H9 (cell line): ENCODE measurements around the gene LIMS2. TPM values are rescaled to one million over a fixed set of nuclear protein-coding genes. Genes with fewer than 3 reads are reported as not detected.

ENCODE experiments used
- DNase-seq: peaks from one replicate; pipeline ENCODE4 v3.0.0-alpha.2; 2017
- H2AFZ ChIP-seq: one replicate; pipeline ENCODE4 v1.6.1; 2013; ENCODE audit warnings: mild to moderate bottlenecking, low read length, control low read depth, moderate library complexity
- H2AK5ac ChIP-seq: 2 replicates; pipeline ENCODE4 v1.6.1; 2013; ENCODE audit warnings: low read length, control low read depth, mixed read lengths; ENCODE audit not compliant: insufficient read length
- H2BK120ac ChIP-seq: one replicate; pipeline ENCODE4 v1.6.1; 2013; ENCODE audit warnings: low read depth, mild to moderate bottlenecking, low read length, control low read depth, inconsistent platforms; ENCODE audit not compliant: poor library complexity, severe bottlenecking
- H2BK12ac ChIP-seq: 2 replicates; pipeline ENCODE4 v1.6.1; 2013; ENCODE audit warnings: low read length, control low read depth, mixed read lengths, low read depth; ENCODE audit not compliant: insufficient read length
- H2BK15ac ChIP-seq: 2 replicates; pipeline ENCODE4 v1.6.1; 2013; ENCODE audit warnings: low read depth, low read length, control low read depth
- H2BK20ac ChIP-seq: one replicate; pipeline ENCODE4 v1.6.1; 2013; ENCODE audit warnings: low read depth, mild to moderate bottlenecking, low read length, control low read depth, inconsistent platforms; ENCODE audit not compliant: poor library complexity, severe bottlenecking
- H2BK5ac ChIP-seq: 2 replicates; pipeline ENCODE4 v1.6.1; 2013; ENCODE audit warnings: low read length, control low read depth, mixed read lengths; ENCODE audit not compliant: insufficient read length
- H3K14ac ChIP-seq: 2 replicates; pipeline ENCODE4 v1.6.1; 2013; ENCODE audit warnings: low read length, control low read depth; ENCODE audit not compliant: insufficient read depth
- H3K18ac ChIP-seq: 2 replicates; pipeline ENCODE4 v1.6.1; 2013; ENCODE audit warnings: low read depth, mild to moderate bottlenecking, mixed read lengths, low read length, control low read depth; ENCODE audit not compliant: insufficient read length
- H3K23ac ChIP-seq: 2 replicates; pipeline ENCODE4 v1.6.1; 2013; ENCODE audit warnings: low read length, control low read depth, mixed read lengths, low read depth; ENCODE audit not compliant: insufficient read length
- H3K23me2 ChIP-seq: 2 replicates; pipeline ENCODE4 v1.6.1; 2013; ENCODE audit warnings: low read depth, mild to moderate bottlenecking, mixed read lengths, low read length, control low read depth; ENCODE audit not compliant: insufficient read length, poor library complexity, severe bottlenecking
- H3K27ac ChIP-seq: 2 replicates; pipeline ENCODE4 v1.5.1; 2013; ENCODE audit warnings: low read length, control low read depth, mixed read lengths, low read depth; ENCODE audit not compliant: insufficient read length
- H3K27me3 ChIP-seq: 2 replicates; pipeline ENCODE4 v1.6.1; 2013; ENCODE audit warnings: low read length, control low read depth, inconsistent platforms; ENCODE audit not compliant: insufficient read depth
- H3K4ac ChIP-seq: 2 replicates; pipeline ENCODE4 v1.6.1; 2013; ENCODE audit warnings: low read depth, mild to moderate bottlenecking, control low read depth, inconsistent platforms, low read length, moderate library complexity
- H3K4me1 ChIP-seq: 2 replicates; pipeline ENCODE4 v1.6.1; 2013; ENCODE audit warnings: low read length, control low read depth, inconsistent platforms; ENCODE audit not compliant: insufficient read depth
- H3K4me2 ChIP-seq: 2 replicates; pipeline ENCODE4 v1.6.1; 2013; ENCODE audit warnings: low read length, control low read depth, mixed read lengths; ENCODE audit not compliant: insufficient read length, insufficient read depth
- H3K56ac ChIP-seq: 2 replicates; pipeline ENCODE4 v1.6.1; 2013; ENCODE audit warnings: low read depth, mild to moderate bottlenecking, mixed read lengths, low read length, control low read depth; ENCODE audit not compliant: insufficient read length
- H3K79me1 ChIP-seq: 2 replicates; pipeline ENCODE4 v1.6.1; 2013; ENCODE audit warnings: low read depth, mild to moderate bottlenecking, moderate library complexity, low read length, control low read depth, inconsistent platforms; ENCODE audit not compliant: insufficient read depth, poor library complexity, severe bottlenecking
- H3K79me2 ChIP-seq: 2 replicates; pipeline ENCODE4 v1.6.1; 2013; ENCODE audit warnings: low read length, control low read depth, inconsistent platforms; ENCODE audit not compliant: insufficient read depth
- H3K9ac ChIP-seq: 2 replicates; pipeline ENCODE4 v1.6.1; 2013; ENCODE audit warnings: low read length, control low read depth, mixed read lengths; ENCODE audit not compliant: insufficient read length; ENCODE audit errors: extremely low read depth
- H3K9me3 ChIP-seq: one replicate; pipeline ENCODE4 v1.6.1; 2013; ENCODE audit warnings: low read depth, low read length, inconsistent platforms; ENCODE audit not compliant: control insufficient read depth
- H3T11ph ChIP-seq: one replicate; pipeline ENCODE4 v1.6.1; 2013; ENCODE audit warnings: mild to moderate bottlenecking, low read length, control low read depth, inconsistent platforms
- H4K20me1 ChIP-seq: one replicate; pipeline ENCODE4 v1.6.1; 2013; ENCODE audit not compliant: control insufficient read depth, insufficient read length, insufficient read depth
- H4K5ac ChIP-seq: 2 replicates; pipeline ENCODE4 v1.6.1; 2013; ENCODE audit warnings: low read depth, mild to moderate bottlenecking, mixed read lengths, low read length, control low read depth; ENCODE audit not compliant: insufficient read length
- H4K8ac ChIP-seq: replicated peaks from 2 replicates; pipeline ENCODE4 v1.6.1; 2013; ENCODE audit warnings: low read length, control low read depth, mixed read lengths, low read depth; ENCODE audit not compliant: insufficient read length
- H4K91ac ChIP-seq: 2 replicates; pipeline ENCODE4 v1.6.1; 2013; ENCODE audit warnings: low read depth, mild to moderate bottlenecking, moderate library complexity, mixed read lengths, low read length, control low read depth; ENCODE audit not compliant: insufficient read length
- H3K27ac Mint-ChIP-seq, 3 experiments: 2 replicates in 2 of 3; 3 replicates in 1 of 3; pipeline ENCODE4 v1.8.0; 2020 to 2021; ENCODE audit warnings: mixed read lengths in 3 of 3, mild to moderate bottlenecking in 1 of 3, moderate library complexity in 1 of 3
- H3K27me3 Mint-ChIP-seq: 2 replicates; pipeline ENCODE4 v1.8.0; 2021; ENCODE audit warnings: low read depth, mild to moderate bottlenecking, moderate library complexity, mixed read lengths
- H3K36me3 Mint-ChIP-seq, 3 experiments: 2 replicates in 2 of 3; 3 replicates in 1 of 3; pipeline ENCODE4 v1.8.0; 2020 to 2021; ENCODE audit warnings: low read depth in 3 of 3, mixed read lengths in 3 of 3; ENCODE audit not compliant: insufficient read depth in 1 of 3
- H3K4me1 Mint-ChIP-seq, 2 experiments: 2 replicates each; pipeline ENCODE4 v1.8.0; 2020; ENCODE audit warnings: mixed read lengths in 2 of 2
- H3K4me3 Mint-ChIP-seq, 2 experiments: 2 replicates in 1 of 2; 3 replicates in 1 of 2; pipeline ENCODE4 v1.8.0; 2020 to 2021; ENCODE audit warnings: mild to moderate bottlenecking in 2 of 2, mixed read lengths in 2 of 2, moderate library complexity in 1 of 2
- H3K9me3 Mint-ChIP-seq, 2 experiments: 2 replicates in 1 of 2; 3 replicates in 1 of 2; pipeline ENCODE4 v1.8.0; 2020; ENCODE audit warnings: mild to moderate bottlenecking in 2 of 2, mixed read lengths in 2 of 2, moderate library complexity in 1 of 2
- CTCF ChIP-seq: fragments of 200-600 bp; sonication (generic); conservative IDR thresholded peaks from 3 replicates; pipeline ENCODE4 v1.8.0; 2021; ENCODE audit warnings: antibody characterized with exemption, mild to moderate bottlenecking
- WGBS: extraction: QIAGEN DNeasy Blood & Tissue Kit; methylation state at CpG from one replicate; pipeline ENCODE4 v1.1.7; 2013; ENCODE audit warnings: missing lambda C conversion rate, low lambda C conversion rate, mixed read lengths; ENCODE audit not compliant: insufficient read length; ENCODE audit errors: extremely low coverage; 5-methylcytosine and 5-hydroxymethylcytosine counted together
- total RNA-seq: library from RNA; stranded (reverse); gene quantifications from 2 replicates; pipeline ENCODE4 v1.2.1, GENCODE V29; 2021

Gene LIMS2
- total RNA-seq, 1 experiment from 2014 or later, result 5.9 TPM

GRCh38 chr2:127589841-127590240 lies 85.5 kb downstream of the LIMS2 start:
- Mint-ChIP-seq H3K27me3 (no peaks in the 10 kb centered on the region; the same call in none of the 2 replicates), H3K27ac (no peak overlapping the region), H3K4me1 (peaks cover 17 to 20% of the 10 kb centered on the region in 2 experiments), H3K4me3 (no peak overlapping the region), H3K36me3 (no peaks in the 10 kb centered on the region; a peak in 2 of 7 replicates), H3K9me3 (no peaks in the 10 kb centered on the region)
- H3K23ac ChIP-seq, result no peak overlapping the region
- H3K23me2 ChIP-seq, result no peaks in the 10 kb centered on the region
- H3K4me1 ChIP-seq, result peaks cover 2% of the 10 kb centered on the region; the same call in 1 of the 2 replicates
- no peaks in the 10 kb centered on the region for H3K79me2 ChIP-seq
- H3K9ac ChIP-seq, result no peak overlapping the region
- H2AFZ ChIP-seq, result no peak overlapping the region
- H3K4ac ChIP-seq, result no peak overlapping the region
- no peak for DNase-seq
- H4K5ac ChIP-seq, result no peak overlapping the region
- H3K27me3 ChIP-seq, result no peaks in the 10 kb centered on the region
- no peak overlapping the region for H3K27ac ChIP-seq
- no peak overlapping the region for H3K56ac ChIP-seq
- H2AK5ac ChIP-seq, result no peak overlapping the region
- H4K8ac ChIP-seq, result no peak overlapping the region
- no peaks in the 10 kb centered on the region for H4K20me1 ChIP-seq
- H3T11ph ChIP-seq, result no peak overlapping the region
- no peaks in the 10 kb centered on the region for H3K9me3 ChIP-seq
- no peak overlapping the region for H2BK15ac ChIP-seq
- no peak for TF ChIP-seq CTCF
- H3K79me1 ChIP-seq, result no peaks in the 10 kb centered on the region
- H3K18ac ChIP-seq, result no peak overlapping the region
- H2BK12ac ChIP-seq, result no peak overlapping the region
- H4K91ac ChIP-seq, result no peak overlapping the region
- H2BK20ac ChIP-seq, result no peak overlapping the region
- H2BK5ac ChIP-seq, result no peak overlapping the region
- H3K14ac ChIP-seq, result no peak overlapping the region
- WGBS, result no CpG with 5 or more reads among the region's 5 CpGs
- no peak overlapping the region for H2BK120ac ChIP-seq
- H3K4me2 ChIP-seq, result no peak overlapping the region
